Testis (tissue), 2 donors: ENCODE data around the gene TEAD1.

Source experiments
- CTCF ChIP-seq, 3 experiments: fragments of 450-650 bp in 2 of 3; fragments of 200-600 bp in 1 of 3; sonication (generic) in 1 of 3; IDR thresholded peaks; one replicate each; pipeline ENCODE4 v1.5.1; 2016 to 2019; ENCODE audit warnings: antibody characterized with exemption in 3 of 3, mild to moderate bottlenecking in 2 of 3, moderate library complexity in 1 of 3
- POLR2A ChIP-seq: fragments of 450-650 bp; IDR thresholded peaks from one replicate; pipeline ENCODE4 v1.6.1; 2017; ENCODE audit warnings: antibody characterized with exemption, mild to moderate bottlenecking, moderate library complexity

- TF ChIP-seq CTCF (IDR thresholded peaks at IDR 0.05) (no peak), POLR2A (no peak)
These were observed 51.9 kb downstream of the TEAD1 start for GRCh38 chr11:12725863-12726682.
